ENCODE data around the gene PSME4.
"Not testable (repeated sequence)": the region's sequence is repeated elsewhere in the genome, so short reads cannot be mapped to it uniquely, and the experiment has no call there.

GRCh38 chr2:53926321-53926720, 44.5 kb downstream of the PSME4 start:
- TF ChIP-seq ARNT (IDR thresholded peaks at IDR 0.05); SUZ12 (IDR thresholded peaks at IDR 0.05); FOXK2 (IDR thresholded peaks at IDR 0.05); BHLHE40 (IDR thresholded peaks at IDR 0.05; ENCODE audit: borderline replicate concordance); SP1 (IDR thresholded peaks at IDR 0.05): not testable (repeated sequence)
